DMS153 treated with DMSO at 0.1 percent for 48 hours (cell line): ENCODE data around the gene MAPK1.
A peak's percentile ranks its signal among the peaks of the same experiment; 100 is the strongest.
"Not testable (repeated sequence)": the region's sequence is repeated elsewhere in the genome, so short reads cannot be mapped to it uniquely, and the experiment has no call there.

ENCODE experiments used
- DNase-seq: peaks from one replicate; lab custom pipeline; 2025; ENCODE audit not compliant: unreplicated experiment; lab: John Stamatoyannopoulos, UW

MAPK1 gene

GRCh38 chr22:21730535-21731308, 136.7 kb downstream of the MAPK1 start:
- no peak for DNase-seq

DNA sequence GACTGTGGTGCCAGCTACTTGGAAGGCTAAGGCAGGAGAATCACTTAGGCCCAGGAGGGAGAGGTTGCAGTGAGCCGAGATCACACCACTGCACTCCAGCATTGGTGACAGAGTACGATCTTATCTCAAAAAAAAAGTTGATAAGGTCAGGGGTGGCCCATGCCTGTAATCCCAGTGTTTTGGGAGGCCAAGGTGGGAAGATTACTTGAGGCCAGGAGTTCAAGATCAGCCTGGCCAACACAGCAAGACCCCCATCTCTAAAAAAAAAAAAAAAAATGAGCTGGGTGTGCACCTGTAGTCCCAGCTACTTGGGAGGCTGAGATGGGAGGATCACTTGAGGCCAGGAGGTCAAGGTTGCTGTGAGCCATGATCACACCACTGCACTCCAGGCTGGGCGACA, 138.3 kb downstream of the MAPK1 start:
- not testable (repeated sequence) for DNase-seq

- no peak for DNase-seq
These were observed 139.2 kb downstream of the MAPK1 start for GRCh38 chr22:21728270-21728669.

- DNase-seq, result no peak
These were observed 139.7 kb downstream of the MAPK1 start for GRCh38 chr22:21727768-21728167.

GRCh38 chr22:21727159-21727558, 140.3 kb downstream of the MAPK1 start:
- no peak for DNase-seq

GRCh38 chr22:21726650-21727049, 140.8 kb downstream of the MAPK1 start:
- no peak for DNase-seq

DNA sequence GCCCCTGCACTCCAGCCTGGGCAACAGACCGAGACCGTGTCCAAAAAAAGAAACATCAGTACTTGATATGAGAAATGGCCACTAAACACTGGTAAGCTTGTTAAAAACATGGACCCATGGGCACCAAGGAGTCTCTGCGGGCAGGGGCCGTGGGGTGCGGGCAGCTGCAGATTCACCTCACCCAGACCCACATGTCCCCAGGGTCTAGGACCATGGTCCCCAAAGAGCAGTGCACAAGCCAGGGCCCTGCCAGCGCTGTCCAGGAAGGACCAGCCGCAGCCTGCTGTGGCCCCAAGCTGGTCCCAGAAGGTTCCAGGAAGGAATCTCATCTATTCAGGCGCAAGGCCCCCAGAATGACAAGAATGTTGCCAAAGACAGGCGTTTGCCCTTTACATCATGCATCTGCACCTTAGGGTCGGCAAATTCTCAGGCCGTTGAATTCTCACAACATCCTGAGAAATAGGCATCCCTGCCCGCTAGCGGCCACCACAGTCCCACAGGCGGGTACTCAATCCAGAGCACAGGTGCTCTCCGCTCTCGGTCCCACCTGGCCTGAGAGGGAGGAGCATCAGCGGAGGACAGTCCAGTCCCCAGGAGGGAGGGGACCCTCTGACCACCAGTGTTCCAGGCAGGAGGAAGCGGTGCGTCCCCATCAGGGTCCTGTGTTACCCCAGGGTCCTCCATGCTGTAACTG, 141.3 kb downstream of the MAPK1 start:
- no peak for DNase-seq

GRCh38 chr22:21724496-21724895, 142.9 kb downstream of the MAPK1 start:
- not testable (repeated sequence) for DNase-seq

DNA sequence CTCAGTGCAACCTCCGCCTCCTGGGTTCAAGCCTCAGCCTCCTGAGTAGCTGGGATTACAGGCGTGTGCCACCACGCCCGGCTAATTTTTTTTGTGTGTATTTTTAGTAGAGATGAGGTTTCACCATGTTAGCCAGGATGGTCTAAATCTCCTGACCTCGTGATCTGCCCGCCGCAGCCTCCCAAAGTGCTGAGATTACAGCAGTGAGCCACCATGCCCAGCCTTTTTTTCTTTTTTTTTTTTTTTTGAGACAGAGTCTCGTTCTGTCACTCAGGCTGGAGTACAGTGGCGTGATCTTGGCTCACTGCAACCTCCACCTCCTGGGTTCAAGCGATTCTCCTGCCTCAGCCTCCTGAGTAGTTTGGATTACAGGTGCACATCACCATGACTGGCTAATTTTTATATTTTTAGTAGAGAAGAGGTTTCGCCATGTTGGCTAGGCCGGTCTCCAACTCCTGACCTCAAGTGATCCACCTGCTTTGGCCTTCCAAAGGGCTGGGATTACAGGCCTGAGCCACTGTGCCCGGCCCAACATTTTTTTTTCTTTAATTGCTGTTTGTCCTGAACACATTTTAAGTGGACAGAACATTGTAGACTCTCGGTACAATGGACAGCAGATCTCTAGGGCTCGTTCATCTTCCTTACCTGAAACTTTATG, 146.1 kb downstream of the MAPK1 start:
- DNase-seq, result not testable (repeated sequence)

GRCh38 chr22:21720191-21720859, 147.1 kb downstream of the MAPK1 start:
- not testable (repeated sequence) for DNase-seq

GRCh38 chr22:21719024-21719423, 148.4 kb downstream of the MAPK1 start:
- DNase-seq, result no peak

DNA sequence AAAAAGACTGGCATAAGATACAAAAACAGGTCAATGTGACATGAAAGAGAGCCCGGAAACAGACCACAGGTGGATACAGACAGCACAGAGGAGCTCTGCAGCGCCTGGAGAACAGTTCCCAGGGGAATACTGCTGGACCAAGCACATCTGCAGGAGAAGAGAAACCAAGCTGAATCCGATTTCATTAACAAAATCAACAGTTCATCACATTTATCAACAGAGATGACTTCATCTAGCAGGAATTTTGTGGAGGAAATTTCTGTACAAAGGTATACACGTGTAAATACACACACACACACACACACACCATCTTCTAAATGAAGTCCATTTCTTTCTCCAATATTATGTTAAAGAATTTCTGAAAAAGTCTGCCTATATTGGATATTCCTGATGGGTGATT, 148.9 kb downstream of the MAPK1 start:
- DNase-seq, result no peak

- not testable (repeated sequence) for DNase-seq
These were observed 150.9 kb downstream of the MAPK1 start for GRCh38 chr22:21716395-21717122.

DNA sequence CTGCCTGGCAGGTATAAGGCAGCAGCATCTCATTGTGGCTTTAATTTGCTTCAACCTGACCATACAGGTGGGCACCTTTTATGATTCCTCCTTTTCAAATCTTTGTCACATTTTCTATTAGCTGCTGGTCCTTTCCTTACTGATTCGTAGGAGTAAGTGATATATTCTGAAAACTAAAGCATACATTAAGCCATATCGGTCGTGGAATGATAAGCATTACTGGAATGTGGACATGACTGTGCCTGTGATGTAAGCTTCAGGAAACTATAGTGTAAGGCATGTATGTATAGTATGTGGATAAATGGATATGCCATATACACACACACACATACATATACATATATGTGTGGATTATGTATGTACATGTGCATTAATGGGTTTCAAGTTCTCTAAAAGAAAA, 152.7 kb downstream of the MAPK1 start:
- DNase-seq, result no peak

DNA sequence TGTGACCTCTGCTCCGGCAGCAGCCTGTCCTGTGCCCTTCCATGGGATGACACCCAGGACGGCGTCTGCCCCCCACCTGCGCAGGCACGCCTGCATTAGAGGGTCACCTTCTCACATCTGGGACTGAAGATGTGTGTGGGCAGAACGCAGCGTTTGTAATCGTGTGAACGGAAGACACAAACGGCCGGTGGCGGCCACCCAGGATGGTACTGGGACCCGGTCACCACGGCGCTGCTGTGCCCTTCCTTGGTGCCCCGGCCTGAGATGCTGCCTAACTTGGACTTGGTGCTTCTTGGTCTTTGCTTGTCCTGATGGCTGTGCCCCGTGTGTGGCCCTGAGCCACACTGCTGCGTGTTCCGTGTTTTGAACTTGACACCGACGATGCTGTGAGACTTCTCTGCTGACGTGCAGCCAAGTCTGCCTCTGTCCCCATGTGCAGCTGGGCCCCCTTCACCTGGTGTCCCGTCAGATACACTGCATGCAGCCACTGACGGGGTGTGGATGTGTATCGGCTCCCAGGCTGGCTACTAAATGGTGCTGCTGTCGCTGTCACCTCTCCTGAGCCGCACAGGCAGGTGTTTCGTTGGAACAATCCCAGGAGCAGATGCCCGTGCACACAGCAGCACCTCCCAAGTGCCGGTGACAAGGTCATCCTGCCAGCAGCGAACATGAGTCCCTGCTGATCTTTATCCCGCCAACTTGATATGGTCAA, 153.2 kb downstream of the MAPK1 start:
- no peak for DNase-seq

DNA sequence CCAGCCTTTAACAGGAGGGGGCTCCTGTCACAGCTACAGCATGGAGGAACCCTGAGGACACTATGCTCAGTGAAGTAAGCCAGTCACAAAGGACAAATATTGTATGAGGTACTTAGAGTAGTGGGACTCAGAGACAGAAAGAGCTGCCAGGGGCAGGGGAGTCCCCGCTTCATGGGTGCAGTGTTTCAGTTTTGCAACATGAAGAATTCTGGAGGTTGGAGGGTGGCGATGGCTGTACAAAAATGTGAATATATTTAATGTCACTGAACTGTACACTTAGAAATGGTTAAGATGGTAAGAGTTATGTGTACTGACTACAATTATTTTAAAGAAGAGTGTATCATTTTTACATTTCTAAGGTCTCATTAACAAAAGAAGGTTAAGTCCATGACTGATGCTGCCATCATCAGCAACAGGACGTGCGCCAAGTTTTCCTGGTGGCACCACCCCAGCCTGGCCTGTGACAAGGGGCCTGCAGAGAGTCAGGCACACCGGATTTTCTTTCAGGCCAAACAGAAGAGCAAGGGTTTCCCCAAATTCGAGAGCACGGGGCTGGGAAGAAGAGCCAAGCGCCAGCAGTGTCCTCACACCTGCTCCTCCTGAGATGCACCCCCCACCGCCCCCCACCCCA, 153.9 kb downstream of the MAPK1 start:
- no peak for DNase-seq

DNA sequence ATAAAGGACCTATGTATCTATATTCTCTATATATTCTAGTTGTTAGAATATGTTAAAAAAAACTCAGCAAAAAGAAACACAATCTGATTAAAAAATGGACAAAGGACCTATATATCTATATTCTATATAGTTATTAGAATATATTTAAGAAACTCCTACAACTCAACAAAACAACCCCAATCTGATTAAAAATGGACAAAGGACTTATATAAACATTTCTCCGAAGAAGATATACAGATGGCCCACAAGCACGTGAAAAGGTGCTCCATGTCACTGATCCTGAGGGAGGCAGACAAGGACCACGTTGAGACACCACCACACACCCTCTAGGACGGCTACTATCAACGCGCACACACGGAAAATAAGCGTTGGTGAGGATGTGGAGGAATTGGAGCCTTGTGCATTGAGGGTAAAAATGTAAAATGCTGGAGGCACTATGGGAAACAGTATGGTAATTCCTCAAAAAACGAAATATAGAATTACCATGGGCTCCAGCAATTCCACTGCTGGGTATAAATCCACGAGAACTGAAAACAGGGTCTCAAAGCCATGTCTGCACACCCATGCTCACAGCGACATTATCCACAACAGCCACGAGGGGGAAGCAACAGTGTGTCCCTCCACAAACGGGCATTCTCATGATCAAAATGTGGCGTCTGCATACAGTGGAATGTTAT, 154.6 kb downstream of the MAPK1 start:
- DNase-seq, result peak; percentile 40

GRCh38 chr22:21711851-21712250, 155.6 kb downstream of the MAPK1 start:
- DNase-seq, result no peak

GRCh38 chr22:21710156-21710555, 157.3 kb downstream of the MAPK1 start:
- no peak for DNase-seq
